Measurements from ENCODE around the gene FER.
"Not testable (repeated sequence)": the region's sequence is repeated elsewhere in the genome, so short reads cannot be mapped to it uniquely, and the experiment has no call there.

The FER gene

GRCh38 chr5:108797986-108798385, 50.3 kb downstream of the FER start:
- FAIRE-seq = no peak

DNA sequence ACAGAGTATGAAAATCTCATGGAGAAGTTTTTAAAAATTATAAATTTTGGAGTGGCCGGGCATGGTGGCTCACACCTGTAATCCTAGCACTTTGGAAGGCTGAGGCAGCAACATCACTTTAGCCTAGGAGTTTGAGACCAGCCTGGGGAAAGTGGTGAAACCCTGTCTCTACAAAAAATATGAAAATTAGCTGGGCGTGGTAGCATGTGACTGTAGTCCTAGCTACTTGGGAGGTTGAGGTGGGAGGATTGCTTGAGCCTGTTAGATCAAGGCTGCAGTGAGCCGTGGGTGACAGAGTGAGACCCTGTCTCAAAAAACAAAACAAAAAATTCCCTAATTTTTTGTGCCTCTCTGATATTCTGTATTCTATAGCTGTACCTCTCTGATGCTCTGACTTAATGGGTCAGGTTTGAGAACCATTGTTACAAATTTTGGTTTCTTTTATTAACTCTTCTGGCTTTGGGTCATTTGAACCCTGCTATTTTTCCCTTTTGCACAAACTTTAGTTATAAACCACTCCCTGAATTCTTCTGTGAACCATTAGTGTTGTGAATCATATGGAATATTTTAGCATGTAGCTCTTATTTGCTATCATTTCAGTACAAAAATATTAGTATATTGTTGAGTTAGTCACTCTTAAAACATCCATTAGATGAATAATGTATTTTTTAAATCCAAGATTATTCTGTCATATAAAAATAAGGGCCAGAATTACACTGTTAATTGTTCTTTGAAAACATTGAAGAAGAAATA, 51.0 kb downstream of the FER start:
- FAIRE-seq (no peak), DNase-seq (ENCODE audit: low spot score) (no peak)

More at GRCh38 chr5:108797986-108798385, 50.3 kb downstream of the FER start:
- DNase-seq (ENCODE audit: low spot score) = no peak

GRCh38 chr5:108801301-108801700, 53.6 kb downstream of the FER start:
- FAIRE-seq (no peak), DNase-seq (ENCODE audit: low spot score) (no peak)

DNA sequence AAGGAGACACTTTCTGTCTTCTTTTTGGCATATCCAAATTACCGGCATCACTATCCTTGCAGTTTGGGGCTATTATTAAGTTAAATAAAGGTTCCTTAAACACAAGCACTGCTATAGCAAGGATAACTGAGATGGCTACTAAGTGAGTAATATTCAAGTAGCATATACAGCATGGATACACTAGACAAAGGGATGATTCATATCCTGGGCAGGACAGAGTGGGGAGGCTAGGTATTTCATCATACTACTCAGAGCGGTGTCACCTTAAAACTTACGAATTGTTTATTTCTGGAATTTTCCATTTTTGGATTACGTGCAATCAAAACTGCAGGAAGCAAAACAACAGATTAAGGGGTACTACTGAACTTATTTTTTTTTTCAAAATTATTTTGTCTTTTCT, 54.1 kb downstream of the FER start:
- DNase-seq (ENCODE audit: low spot score) = peak; percentile 43
- FAIRE-seq = peak; percentile 72

- DNase-seq (ENCODE audit: low spot score) (no peak), FAIRE-seq (no peak)
Observed at GRCh38 chr5:108810717-108811116, 63.0 kb downstream of the FER start.

DNA sequence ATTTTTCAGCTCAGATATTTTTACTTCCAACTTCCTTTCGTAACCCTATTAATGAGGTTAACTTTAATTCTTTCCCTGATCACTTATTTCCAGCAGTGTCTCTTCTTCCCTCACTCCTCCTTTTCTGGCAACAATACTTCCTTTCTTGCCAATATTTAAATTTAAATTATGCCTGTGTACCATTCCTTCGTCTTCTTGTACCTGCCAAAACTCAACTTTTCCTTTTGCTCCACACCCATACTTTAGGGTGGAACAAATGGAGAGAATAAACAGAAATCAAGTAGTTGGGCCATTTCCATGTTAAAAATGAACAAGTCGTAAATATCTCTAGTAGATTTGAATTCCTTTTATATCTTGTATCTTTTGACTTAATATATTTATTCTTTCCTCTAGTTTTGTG, 66.0 kb downstream of the FER start:
- no peak for FAIRE-seq

GRCh38 chr5:108814551-108814950, 66.9 kb downstream of the FER start:
- DNase-seq (ENCODE audit: low spot score) (no peak), FAIRE-seq (no peak)

More for the DNA sequence above, 66.0 kb downstream of the FER start:
- no peak for DNase-seq (ENCODE audit: low spot score)

DNA sequence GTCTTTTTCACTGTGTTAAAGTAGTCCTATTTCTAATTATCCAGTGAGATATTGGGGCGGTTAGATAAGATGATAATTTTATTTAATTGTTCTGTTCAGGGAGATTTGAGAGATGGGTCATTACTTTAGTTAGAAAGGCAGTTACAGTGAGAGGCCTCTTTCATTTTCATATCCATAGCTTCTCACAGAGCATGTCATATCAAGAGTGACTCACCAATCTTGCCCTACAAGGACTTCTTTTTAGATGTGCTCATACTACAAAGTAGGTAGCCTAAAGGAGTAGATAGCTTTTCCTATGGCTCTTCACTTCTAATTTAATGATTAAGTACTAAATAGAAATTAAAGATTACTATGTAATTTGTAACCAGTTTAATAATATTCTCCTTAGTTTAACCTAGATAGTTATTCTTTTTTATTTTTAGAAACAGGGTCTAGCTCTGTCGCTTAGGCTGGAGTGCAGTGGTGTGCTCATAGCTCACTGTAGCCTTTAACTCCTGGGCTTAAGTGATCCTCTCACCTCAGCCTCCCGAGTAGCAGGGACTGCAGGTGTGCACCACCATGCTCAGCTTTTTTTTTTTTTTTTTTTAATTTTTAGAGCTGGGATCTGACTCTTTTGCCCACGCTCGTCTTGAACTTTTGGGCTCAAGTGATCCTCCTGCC, 71.0 kb downstream of the FER start:
- no peak for FAIRE-seq
- DNase-seq (ENCODE audit: low spot score) = no peak

- DNase-seq (ENCODE audit: low spot score) (no peak), FAIRE-seq (no peak)
Observed at GRCh38 chr5:108820983-108821382, 73.3 kb downstream of the FER start.

- FAIRE-seq (no peak), DNase-seq (ENCODE audit: low spot score) (no peak)
Observed at GRCh38 chr5:108822211-108822947, 74.7 kb downstream of the FER start.

DNA sequence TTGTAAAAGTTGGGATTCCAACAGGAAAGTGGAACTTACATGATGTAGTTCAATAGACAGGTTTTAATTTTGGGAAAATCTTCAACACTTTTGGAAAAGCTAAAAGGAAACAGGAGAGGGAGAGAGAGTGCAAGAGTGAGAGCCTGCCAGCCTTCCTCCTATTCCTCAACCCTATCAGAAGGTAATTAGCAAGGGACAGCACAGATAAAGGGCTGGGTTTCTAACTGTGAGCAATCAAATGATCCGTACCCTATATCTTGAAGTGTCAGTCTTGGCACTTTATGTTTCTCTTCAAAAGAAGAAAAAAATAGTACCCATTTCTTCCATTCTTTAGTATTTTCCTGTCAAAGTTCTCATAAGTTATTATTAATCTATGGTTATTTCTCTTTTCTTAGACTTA, 79.4 kb downstream of the FER start:
- FAIRE-seq = no peak
- no peak for DNase-seq (ENCODE audit: low spot score)

DNA sequence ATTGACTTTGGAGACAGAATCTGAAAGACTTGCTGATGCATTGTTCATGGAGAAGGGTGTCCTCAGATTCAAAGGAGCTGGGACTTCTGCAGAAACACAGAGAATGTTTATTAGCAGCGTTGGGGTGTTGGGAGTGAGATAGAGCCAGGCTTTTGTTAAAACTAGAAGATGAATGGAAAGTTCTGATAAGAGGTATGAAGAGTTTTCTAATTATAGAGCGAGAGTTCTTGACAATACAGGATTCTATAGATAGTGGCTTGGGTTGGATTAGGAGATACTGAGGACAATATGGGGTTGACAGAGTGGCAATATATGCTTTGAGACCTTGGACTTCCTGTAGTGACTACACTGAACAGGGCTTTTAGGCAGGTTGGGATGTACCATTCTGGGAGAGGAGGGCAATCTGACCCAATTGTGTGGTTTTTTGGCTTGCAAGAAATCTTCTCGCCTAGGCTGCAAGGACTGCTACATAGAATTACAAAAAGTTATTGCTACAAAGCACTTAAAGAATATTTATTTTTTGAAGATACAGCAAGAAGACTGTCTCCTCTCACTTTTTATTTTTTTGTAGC, 83.1 kb downstream of the FER start:
- DNase-seq (ENCODE audit: low spot score) (no peak), FAIRE-seq (no peak)

DNA sequence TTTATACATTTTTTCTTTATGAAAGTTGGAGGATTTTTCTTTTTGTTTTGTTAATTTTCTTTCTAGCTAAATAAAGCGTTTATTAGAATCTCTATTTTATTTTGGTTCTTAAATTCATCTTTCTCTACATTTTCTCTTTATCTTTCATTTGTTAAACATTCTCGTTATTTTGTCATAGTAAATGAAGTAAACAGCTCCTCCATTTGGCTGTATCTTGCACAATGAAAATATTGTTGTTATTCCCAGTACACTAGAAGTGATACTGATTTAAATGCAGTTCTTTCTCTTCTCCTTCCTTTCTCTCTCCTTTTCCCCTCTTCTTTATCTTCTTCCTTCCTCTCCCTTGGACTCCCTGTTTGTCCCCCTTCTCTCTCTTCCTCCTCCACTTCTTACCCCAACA, 88.8 kb downstream of the FER start:
- FAIRE-seq (no peak), DNase-seq (ENCODE audit: low spot score) (no peak)

GRCh38 chr5:108842260-108842941, 94.7 kb downstream of the FER start:
- DNase-seq (ENCODE audit: low spot score); FAIRE-seq: not testable (repeated sequence)

GRCh38 chr5:108851129-108851528, 103.4 kb downstream of the FER start:
- not testable (repeated sequence) for FAIRE-seq; DNase-seq (ENCODE audit: low spot score)

- no peak for FAIRE-seq
- no peak for DNase-seq (ENCODE audit: low spot score)
Observed at GRCh38 chr5:108857905-108858304, 110.2 kb downstream of the FER start.

DNA sequence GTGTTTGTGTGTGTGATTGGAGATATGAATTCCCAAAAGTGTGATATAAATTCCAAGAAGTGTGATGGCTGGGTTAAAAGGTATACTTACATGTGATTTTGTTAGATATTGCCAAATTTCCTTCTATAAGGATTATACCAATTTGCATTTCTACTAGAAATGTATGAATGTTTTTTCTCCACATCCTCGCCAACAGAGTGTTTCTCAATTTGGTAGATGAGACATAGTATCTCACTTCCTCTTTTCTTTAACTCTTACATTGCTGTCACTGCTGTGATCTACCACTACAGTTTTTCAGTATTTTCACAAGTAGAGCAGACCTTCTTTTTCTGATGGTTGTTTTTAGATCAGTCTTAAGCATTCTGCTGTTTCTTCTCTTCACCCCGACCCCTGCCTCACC, 111.3 kb downstream of the FER start:
- DNase-seq (ENCODE audit: low spot score) = no peak
- no peak for FAIRE-seq

DNA sequence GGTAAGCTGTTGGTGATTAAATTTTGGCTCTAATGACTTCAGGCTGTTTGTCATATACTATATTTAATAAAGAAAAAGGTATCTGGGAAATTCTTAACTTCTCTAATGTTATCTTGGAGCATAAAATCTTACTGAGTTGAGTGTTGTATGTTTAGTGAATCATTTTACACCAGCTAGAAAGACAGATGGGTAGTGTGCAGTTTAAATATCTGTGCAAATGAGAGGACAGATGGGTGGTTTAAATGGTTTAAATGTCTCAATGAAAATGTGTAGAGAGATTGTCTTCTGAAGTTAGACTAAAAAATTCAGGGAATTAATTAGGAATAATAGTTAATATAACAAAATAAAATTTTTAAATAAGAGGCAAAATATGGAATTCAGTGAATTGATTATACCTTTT, 114.5 kb downstream of the FER start:
- FAIRE-seq (no peak), DNase-seq (ENCODE audit: low spot score) (no peak)

DNA sequence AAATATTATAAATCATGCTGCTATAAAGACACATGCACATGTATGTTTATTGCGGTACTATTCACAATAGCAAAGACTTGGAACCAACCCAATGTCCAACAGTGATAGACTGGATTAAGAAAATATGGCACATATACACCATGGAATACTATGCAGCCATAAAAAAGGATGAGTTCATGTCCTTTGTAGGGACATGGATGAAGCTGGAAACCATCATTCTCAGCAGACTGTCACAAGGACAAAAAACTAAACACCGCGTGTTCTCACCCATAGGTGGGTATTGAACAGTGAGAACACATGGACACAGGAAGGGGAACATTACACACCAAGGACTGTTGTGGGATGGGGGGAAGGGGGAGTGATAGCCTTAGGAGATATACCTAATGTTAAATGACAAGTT, 118.4 kb downstream of the FER start:
- FAIRE-seq; DNase-seq (ENCODE audit: low spot score): not testable (repeated sequence)

GRCh38 chr5:108867656-108868055, 120.0 kb downstream of the FER start:
- FAIRE-seq (no peak), DNase-seq (ENCODE audit: low spot score) (no peak)

DNA sequence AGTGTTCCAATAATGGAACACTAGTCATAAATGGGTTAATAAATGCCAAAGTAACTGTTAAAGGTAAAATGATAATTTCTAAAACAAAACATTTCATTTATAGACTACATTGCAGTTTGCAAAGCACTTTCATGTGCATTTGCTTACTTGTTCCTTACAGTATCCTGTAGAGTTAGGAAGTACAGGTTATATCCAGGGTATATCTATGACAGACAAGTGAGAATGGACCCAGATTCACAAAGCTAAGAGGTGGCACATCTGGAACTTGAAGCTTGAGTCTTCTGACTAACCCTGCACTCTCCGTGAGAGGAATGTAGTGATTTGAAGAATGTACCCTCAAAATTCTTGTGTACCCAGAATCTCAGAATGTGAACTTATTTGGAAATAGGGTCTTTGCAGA, 121.4 kb downstream of the FER start:
- no peak for FAIRE-seq

More for the DNA sequence above, 121.4 kb downstream of the FER start:
- no peak for DNase-seq (ENCODE audit: low spot score)
